GM21619 (cell line): ENCODE results near the gene KCNG1.

Experiments
- ATAC-seq: cut with Tn5 transposase; IDR thresholded peaks from one replicate; pipeline ENCODE4 v1.9.1; 2021; ENCODE audit not compliant: unreplicated experiment

KCNG1 gene

GRCh38 chr20:51036827-51037531 lies 14.1 kb upstream of the KCNG1 start:
- ATAC-seq, result no peak

GRCh38 chr20:51036226-51036625 lies 13.3 kb upstream of the KCNG1 start:
- ATAC-seq, result no peak

GRCh38 chr20:51034988-51035656 lies 12.2 kb upstream of the KCNG1 start:
- ATAC-seq, result no peak

GRCh38 chr20:51034476-51034875 lies 11.6 kb upstream of the KCNG1 start:
- no peak for ATAC-seq

- no peak for ATAC-seq
Observed at GRCh38 chr20:51029963-51030920, 7.3 kb upstream of the KCNG1 start.

GRCh38 chr20:51029556-51029955 lies 6.6 kb upstream of the KCNG1 start:
- no peak for ATAC-seq

- no peak for ATAC-seq
Observed at GRCh38 chr20:51028616-51029212, 5.8 kb upstream of the KCNG1 start.

- no peak for ATAC-seq
Observed at GRCh38 chr20:51027035-51027795, 4.3 kb upstream of the KCNG1 start.

GRCh38 chr20:51026269-51026668 lies 3.4 kb upstream of the KCNG1 start:
- no peak for ATAC-seq

GRCh38 chr20:51024761-51025160 lies 1.9 kb upstream of the KCNG1 start:
- ATAC-seq, result no peak

- no peak for ATAC-seq
Observed at GRCh38 chr20:51023617-51024155, 779 bp upstream of the KCNG1 start.

GRCh38 chr20:51022227-51022802 lies 592 bp downstream of the KCNG1 start:
- no peak for ATAC-seq

- ATAC-seq, result no peak
Observed at GRCh38 chr20:51021067-51022025, 1.6 kb downstream of the KCNG1 start.

GRCh38 chr20:51020657-51021056 lies 2.2 kb downstream of the KCNG1 start:
- ATAC-seq, result no peak

- ATAC-seq, result no peak
Observed at GRCh38 chr20:51019656-51020592, 3.0 kb downstream of the KCNG1 start.

- no peak for ATAC-seq
Observed at GRCh38 chr20:51017251-51017650, 5.7 kb downstream of the KCNG1 start.

- ATAC-seq, result no peak
Observed at GRCh38 chr20:51016521-51016920, 6.4 kb downstream of the KCNG1 start.
